Ishikawa (cell line): ENCODE measurements around the gene RFX4.

ENCODE experiments used
- CEBPB ChIP-seq: IDR thresholded peaks from 2 replicates; pipeline ENCODE4 v1.6.1; 2012
- CREB1 ChIP-seq: IDR thresholded peaks from 2 replicates; pipeline ENCODE4 v1.6.1; 2012; ENCODE audit warnings: low read depth
- EGR1 ChIP-seq: IDR thresholded peaks from 2 replicates; pipeline ENCODE4 v1.6.1; 2012
- EP300 ChIP-seq: IDR thresholded peaks from 2 replicates; pipeline ENCODE4 v1.6.1; 2012; ENCODE audit warnings: borderline replicate concordance
- FOXM1 ChIP-seq: IDR thresholded peaks from 2 replicates; pipeline ENCODE4 v1.6.1; 2012; ENCODE audit warnings: low read depth, borderline replicate concordance
- MAX ChIP-seq: IDR thresholded peaks from 2 replicates; pipeline ENCODE4 v1.6.1; 2012
- NFIC ChIP-seq: IDR thresholded peaks from 2 replicates; pipeline ENCODE4 v1.6.1; 2012
- RAD21 ChIP-seq: IDR thresholded peaks from 2 replicates; pipeline ENCODE4 v1.6.1; 2012; ENCODE audit warnings: low read depth
- REST ChIP-seq: IDR thresholded peaks from 2 replicates; pipeline ENCODE4 v1.6.1; 2012; ENCODE audit warnings: low read depth, mild to moderate bottlenecking
- TAF1 ChIP-seq: IDR thresholded peaks from 2 replicates; pipeline ENCODE4 v1.6.1; 2012; ENCODE audit warnings: low read depth, mild to moderate bottlenecking
- TCF12 ChIP-seq: IDR thresholded peaks from 2 replicates; pipeline ENCODE4 v1.6.1; 2012; ENCODE audit warnings: low read depth
- TEAD4 ChIP-seq: IDR thresholded peaks from 2 replicates; pipeline ENCODE4 v1.6.1; 2012
- USF1 ChIP-seq: IDR thresholded peaks from 2 replicates; pipeline ENCODE4 v1.6.1; 2012
- YY1 ChIP-seq: IDR thresholded peaks from 2 replicates; pipeline ENCODE4 v1.6.1; 2012; ENCODE audit warnings: low read depth
- ZBTB7A ChIP-seq: IDR thresholded peaks from 2 replicates; pipeline ENCODE4 v1.6.1; 2012; ENCODE audit warnings: low read depth

The RFX4 gene

GRCh38 chr12:106709068-106709511 lies 126.3 kb downstream of the RFX4 start:
- no peak for TF ChIP-seq REST
- no peak for TF ChIP-seq ZBTB7A

GRCh38 chr12:106710143-106710893 lies 127.5 kb downstream of the RFX4 start:
- TF ChIP-seq REST (no peak), MAX (no peak), ZBTB7A (no peak), RAD21 (no peak), TCF12 (no peak), CEBPB (no peak), USF1 (no peak), EP300 (no peak), EGR1 (no peak), CREB1 (no peak), YY1 (no peak), TAF1 (no peak), TEAD4 (no peak), FOXM1 (no peak), NFIC (no peak)

GRCh38 chr12:106711316-106711715 lies 128.5 kb downstream of the RFX4 start:
- TF ChIP-seq REST (no peak), YY1 (no peak), MAX (no peak), ZBTB7A (no peak), EP300 (no peak), CEBPB (no peak), CREB1 (no peak), USF1 (no peak), EGR1 (no peak), RAD21 (no peak), NFIC (no peak), TEAD4 (no peak)

GRCh38 chr12:106712768-106713167 lies 130.0 kb downstream of the RFX4 start:
- TF ChIP-seq NFIC, result no peak
- TF ChIP-seq RAD21, result no peak
- no peak for TF ChIP-seq USF1
- no peak for TF ChIP-seq TCF12
- no peak for TF ChIP-seq EGR1
- TF ChIP-seq TEAD4, result no peak
- TF ChIP-seq FOXM1, result no peak
- no peak for TF ChIP-seq TAF1
- no peak for TF ChIP-seq CREB1
- no peak for TF ChIP-seq REST
- TF ChIP-seq CEBPB, result no peak
- TF ChIP-seq ZBTB7A, result no peak
- no peak for TF ChIP-seq YY1
- TF ChIP-seq MAX, result no peak
